Neural cell (in vitro differentiated cells): ENCODE results near the gene HAND1. TPM values are rescaled to one million over a fixed set of nuclear protein-coding genes. Genes with fewer than 3 reads are reported as not detected.

ENCODE experiments used
- H2AFZ ChIP-seq: fragments of 200-600, 300-800 bp; sonication (generic), shearing (Covaris generic); 2 replicates; pipeline ENCODE4 v1.6.0; 2014; ENCODE audit warnings: low read depth, mild to moderate bottlenecking, antibody characterized with exemption, low read length, moderate library complexity
- H3F3A ChIP-seq: fragments of 200-600 bp; shearing (Covaris generic); 2 replicates; pipeline ENCODE4 v1.6.1; 2016; ENCODE audit warnings: mild to moderate bottlenecking, moderate library complexity, mixed read lengths, antibody characterized with exemption, low read length; ENCODE audit not compliant: insufficient read depth, poor library complexity, severe bottlenecking
- H3K27ac ChIP-seq: fragments of 200-600, 300-800 bp; sonication (generic), shearing (Covaris generic); 2 replicates; pipeline ENCODE4 v1.5.1; 2014; ENCODE audit warnings: mild to moderate bottlenecking, low read length, moderate library complexity
- H3K27me3 ChIP-seq: fragments of 300-800, 200-600 bp; sonication (generic), shearing (Covaris generic); 2 replicates; pipeline ENCODE4 v1.6.0; 2014; ENCODE audit warnings: mild to moderate bottlenecking, low read depth, low read length, moderate library complexity; ENCODE audit not compliant: insufficient read depth
- H3K36me3 ChIP-seq: fragments of 300-800, 200-600 bp; sonication (generic), shearing (Covaris generic); 2 replicates; pipeline ENCODE4 v1.5.1; 2014; ENCODE audit warnings: mild to moderate bottlenecking, antibody characterized with exemption, low read length, moderate library complexity; ENCODE audit not compliant: insufficient read depth
- H3K4me2 ChIP-seq: fragments of 300-800, 200-600 bp; sonication (generic), shearing (Covaris generic); 2 replicates; pipeline ENCODE4 v1.6.0; 2014; ENCODE audit warnings: mild to moderate bottlenecking, low read length
- H3K4me3 ChIP-seq: fragments of 300-800, 200-600 bp; sonication (generic), shearing (Covaris generic); 2 replicates; pipeline ENCODE4 v1.5.1; 2014; ENCODE audit warnings: mild to moderate bottlenecking, low read length, moderate library complexity
- H3K79me2 ChIP-seq: fragments of 200-600 bp; shearing (Covaris generic); replicated peaks from 2 replicates; pipeline ENCODE4 v1.6.0; 2014; ENCODE audit warnings: mild to moderate bottlenecking, low read length, moderate library complexity; ENCODE audit not compliant: insufficient read depth
- H3K9ac ChIP-seq: fragments of 300-800, 200-600 bp; sonication (generic), shearing (Covaris generic); 2 replicates; pipeline ENCODE4 v1.6.1; 2016; ENCODE audit warnings: mild to moderate bottlenecking, low read length, mixed read lengths
- H3K9me2 ChIP-seq: fragments of 200-600 bp; shearing (Covaris generic); 2 replicates; pipeline ENCODE4 v1.6.1; 2016; ENCODE audit warnings: mild to moderate bottlenecking, low read length, mixed read lengths; ENCODE audit not compliant: insufficient read depth
- H3K9me3 ChIP-seq: fragments of 200-600, 300-800 bp; sonication (generic), shearing (Covaris generic); 2 replicates; pipeline ENCODE4 v1.6.1; 2016; ENCODE audit warnings: mild to moderate bottlenecking, mixed run types, low read length, moderate library complexity, mixed read lengths
- H4K20me1 ChIP-seq: fragments of 200-600 bp; shearing (Covaris generic); 2 replicates; pipeline ENCODE4 v1.6.1; 2016; ENCODE audit warnings: mild to moderate bottlenecking, mixed run types; ENCODE audit not compliant: insufficient read depth
- EP300 ChIP-seq: fragments of 450-650 bp; conservative IDR thresholded peaks from 2 replicates; pipeline ENCODE4 v1.6.1; 2014; ENCODE audit warnings: antibody characterized with exemption, mild to moderate bottlenecking, moderate library complexity; ENCODE audit not compliant: poor library complexity, severe bottlenecking
- EZH2 ChIP-seq: fragments of 200-600, 300-800 bp; shearing (Covaris generic), sonication (generic); IDR thresholded peaks from 2 replicates; pipeline ENCODE4 v1.6.1; 2014; ENCODE audit warnings: antibody characterized with exemption, low read length, borderline replicate concordance, mild to moderate bottlenecking; ENCODE audit not compliant: insufficient read depth, poor library complexity, severe bottlenecking
- MXI1 ChIP-seq: fragments of 450-650 bp; conservative IDR thresholded peaks from 2 replicates; pipeline ENCODE4 v1.6.1; 2014; ENCODE audit warnings: antibody characterized with exemption, mild to moderate bottlenecking; ENCODE audit not compliant: poor library complexity, severe bottlenecking
- POLR2AphosphoS5 ChIP-seq: IDR thresholded peaks from 2 replicates; pipeline ENCODE4 v1.6.1; 2012
- RAD21 ChIP-seq: fragments of 450-650 bp; conservative IDR thresholded peaks from 2 replicates; pipeline ENCODE4 v1.6.1; 2014; ENCODE audit warnings: antibody characterized with exemption, mild to moderate bottlenecking, moderate library complexity
- REST ChIP-seq: IDR thresholded peaks from 2 replicates; pipeline ENCODE4 v1.6.1; 2012; ENCODE audit warnings: borderline replicate concordance
- SMC3 ChIP-seq: fragments of 450-650 bp; conservative IDR thresholded peaks from 2 replicates; pipeline ENCODE4 v1.6.1; 2014; ENCODE audit warnings: antibody characterized with exemption, mild to moderate bottlenecking, moderate library complexity; ENCODE audit not compliant: poor library complexity
- TAF1 ChIP-seq: IDR thresholded peaks from 2 replicates; pipeline ENCODE4 v1.6.1; 2012; ENCODE audit warnings: low read depth
- polyA plus RNA-seq: library from polyadenylated mRNA; depleted of rRNA; stranded (reverse); fragments of >200 nt; gene quantifications from 2 replicates; pipeline ENCODE4 v1.2.3, GENCODE V29; 2014
- TF ChIP-seq, protein P1 (sequence below): fragments of 450-650 bp; IDR thresholded peaks from 2 replicates; pipeline ENCODE4 v1.5.1; 2014; ENCODE audit warnings: antibody characterized with exemption, mild to moderate bottlenecking, moderate library complexity; ENCODE audit not compliant: poor library complexity, severe bottlenecking

HAND1 gene
- polyA plus RNA-seq, 1 donor from 2014 or later = not detected

- Histone ChIP-seq H3K79me2 (no peaks in the 10 kb centered on the region), H3K4me2 (no peak overlapping the region), H3K9me3 (no peaks in the 10 kb centered on the region), H3K27me3 (no peaks in the 10 kb centered on the region), H3K27ac (no peak overlapping the region), H3K9me2 (no peaks in the 10 kb centered on the region), H3K4me3 (no peak overlapping the region), H3K36me3 (peaks cover 10% of the 10 kb centered on the region), H4K20me1 (no peaks in the 10 kb centered on the region), H3K9ac (no peak overlapping the region), H3F3A (no peaks in the 10 kb centered on the region), H2AFZ (no peak overlapping the region)
- TF ChIP-seq MXI1 (no peak), SMC3 (no peak), EP300 (no peak), RAD21 (no peak), EZH2 (no peak), TAF1 (no peak), POLR2AphosphoS5 (no peak), REST (no peak)
- TF ChIP-seq, protein P1, sequence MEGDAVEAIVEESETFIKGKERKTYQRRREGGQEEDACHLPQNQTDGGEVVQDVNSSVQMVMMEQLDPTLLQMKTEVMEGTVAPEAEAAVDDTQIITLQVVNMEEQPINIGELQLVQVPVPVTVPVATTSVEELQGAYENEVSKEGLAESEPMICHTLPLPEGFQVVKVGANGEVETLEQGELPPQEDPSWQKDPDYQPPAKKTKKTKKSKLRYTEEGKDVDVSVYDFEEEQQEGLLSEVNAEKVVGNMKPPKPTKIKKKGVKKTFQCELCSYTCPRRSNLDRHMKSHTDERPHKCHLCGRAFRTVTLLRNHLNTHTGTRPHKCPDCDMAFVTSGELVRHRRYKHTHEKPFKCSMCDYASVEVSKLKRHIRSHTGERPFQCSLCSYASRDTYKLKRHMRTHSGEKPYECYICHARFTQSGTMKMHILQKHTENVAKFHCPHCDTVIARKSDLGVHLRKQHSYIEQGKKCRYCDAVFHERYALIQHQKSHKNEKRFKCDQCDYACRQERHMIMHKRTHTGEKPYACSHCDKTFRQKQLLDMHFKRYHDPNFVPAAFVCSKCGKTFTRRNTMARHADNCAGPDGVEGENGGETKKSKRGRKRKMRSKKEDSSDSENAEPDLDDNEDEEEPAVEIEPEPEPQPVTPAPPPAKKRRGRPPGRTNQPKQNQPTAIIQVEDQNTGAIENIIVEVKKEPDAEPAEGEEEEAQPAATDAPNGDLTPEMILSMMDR = no peak
Measured at GRCh38 chr5:154459015-154459414, 19.0 kb downstream of the HAND1 start.

- no peaks in the 10 kb centered on the region for H3K27me3 ChIP-seq
- H3K4me3 ChIP-seq = no peak overlapping the region
- H2AFZ ChIP-seq = no peak overlapping the region
- H3K36me3 ChIP-seq = peaks cover 10% of the 10 kb centered on the region
- H3K9me2 ChIP-seq = no peaks in the 10 kb centered on the region
- no peak overlapping the region for H3K4me2 ChIP-seq
- no peak overlapping the region for H3K9ac ChIP-seq
- no peaks in the 10 kb centered on the region for H3K79me2 ChIP-seq
- TF ChIP-seq SMC3 (no peak), POLR2AphosphoS5 (no peak), EP300 (no peak), REST (no peak), EZH2 (no peak)
- no peaks in the 10 kb centered on the region for H3F3A ChIP-seq
- no peaks in the 10 kb centered on the region for H3K9me3 ChIP-seq
- H3K27ac ChIP-seq = no peak overlapping the region
- no peaks in the 10 kb centered on the region for H4K20me1 ChIP-seq
Measured at GRCh38 chr5:154456540-154456939, 21.5 kb downstream of the HAND1 start.
